ENCODE results near the gene ADTRP.
A peak's percentile ranks its signal among the peaks of the same experiment; 100 is the strongest.
"Not testable (repeated sequence)": the region's sequence is repeated elsewhere in the genome, so short reads cannot be mapped to it uniquely, and the experiment has no call there.

Gene ADTRP

DNA sequence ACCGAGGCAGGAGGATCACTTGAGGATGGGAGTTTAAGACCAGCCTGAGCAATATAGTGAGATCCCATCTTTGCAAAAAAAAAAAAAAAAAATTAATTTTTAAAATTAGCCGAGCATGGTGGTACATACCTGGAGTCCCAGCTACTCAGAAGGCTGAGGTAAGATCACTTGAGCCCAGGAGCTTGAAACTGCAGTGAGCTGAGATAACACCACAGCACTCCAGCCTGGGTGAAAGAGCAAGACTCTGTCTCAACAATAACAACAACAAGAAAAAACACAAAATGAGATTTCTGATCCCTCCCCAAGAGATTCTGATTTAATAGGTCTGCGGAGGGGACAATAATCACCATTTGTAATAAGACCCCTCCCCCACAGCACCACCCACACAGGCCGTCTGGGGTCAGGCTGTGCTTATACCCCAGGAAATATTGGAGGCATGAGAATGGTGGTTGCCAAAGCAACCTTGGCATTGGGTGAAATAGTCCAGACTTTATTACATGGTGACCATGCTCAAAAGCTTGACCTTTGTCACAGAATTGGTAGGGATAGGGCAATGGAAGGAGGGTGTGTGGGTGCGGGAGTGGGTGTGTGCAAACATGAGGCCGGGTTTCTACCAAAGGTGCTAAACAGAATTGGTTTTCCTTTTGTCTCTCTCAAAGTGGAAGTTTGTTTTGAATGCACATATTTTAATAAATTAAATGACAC is 24.4 kb upstream of the ADTRP start:
- no peak for DNase-seq

GRCh38 chr6:11800531-11800930 is 21.9 kb upstream of the ADTRP start:
- DNase-seq: not testable (repeated sequence)

GRCh38 chr6:11798538-11798937 is 19.9 kb upstream of the ADTRP start:
- DNase-seq: no peak

- no peak for DNase-seq
Observed at GRCh38 chr6:11798096-11798495, 19.5 kb upstream of the ADTRP start.

- no peak for DNase-seq
Observed at GRCh38 chr6:11796829-11797228, 18.2 kb upstream of the ADTRP start.

DNA sequence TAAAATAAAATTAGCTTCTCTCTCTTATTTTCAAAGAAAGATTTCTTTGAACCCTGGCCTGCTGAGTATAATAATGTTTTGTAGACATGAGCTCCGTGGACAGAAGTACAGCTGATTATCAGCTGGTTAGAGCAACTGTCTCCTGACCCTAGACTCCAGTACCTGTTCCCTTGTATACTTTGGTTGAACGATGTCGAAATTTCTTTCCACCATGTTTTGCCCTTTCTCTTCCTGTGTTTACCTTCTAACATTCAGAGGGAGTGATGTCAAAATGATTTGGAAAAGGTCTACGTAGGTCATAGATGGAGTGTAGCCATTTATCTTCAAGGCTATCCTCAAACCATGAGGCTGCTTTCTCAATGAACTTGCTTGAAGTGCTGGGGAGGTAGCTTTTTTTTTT is 16.8 kb upstream of the ADTRP start:
- DNase-seq: no peak

- DNase-seq: no peak
Observed at GRCh38 chr6:11793277-11793676, 14.7 kb upstream of the ADTRP start.

DNA sequence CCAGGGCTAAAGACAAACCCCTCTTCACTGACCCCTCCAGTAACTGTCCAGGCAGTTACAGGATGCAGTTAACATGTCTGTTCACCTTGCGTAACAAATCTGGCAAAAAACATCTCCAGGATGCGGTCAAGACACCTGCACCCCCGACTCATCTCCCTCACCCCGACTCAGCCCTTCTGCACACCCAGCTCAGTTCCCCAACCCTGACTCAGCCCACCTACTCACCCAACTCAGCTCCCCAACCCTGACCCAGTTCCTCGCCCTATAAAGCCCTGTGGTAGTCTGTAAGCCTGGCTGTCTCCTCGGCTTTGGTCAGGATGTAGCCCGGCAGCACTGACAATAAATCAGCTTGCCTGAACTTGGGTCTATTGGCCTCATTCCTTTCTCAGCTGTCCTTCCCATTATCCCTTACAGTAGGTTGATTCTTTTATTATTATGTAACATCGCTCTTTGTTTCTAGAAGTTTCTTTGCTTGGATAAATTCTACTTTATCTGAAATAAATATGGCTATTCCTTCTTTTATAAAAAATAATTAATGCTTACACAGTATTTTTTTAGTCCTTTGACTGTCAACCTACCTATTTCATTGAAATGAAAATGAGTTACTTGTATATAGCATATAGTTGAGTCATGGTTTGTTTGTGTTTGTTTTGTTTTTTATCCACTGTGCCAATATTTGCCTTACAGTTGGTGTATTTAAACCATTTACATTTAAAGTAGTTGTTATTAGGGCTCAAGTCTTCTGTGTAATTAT is 12.9 kb upstream of the ADTRP start:
- peak in 1 of 5 experiments; percentile 7 for DNase-seq

DNA sequence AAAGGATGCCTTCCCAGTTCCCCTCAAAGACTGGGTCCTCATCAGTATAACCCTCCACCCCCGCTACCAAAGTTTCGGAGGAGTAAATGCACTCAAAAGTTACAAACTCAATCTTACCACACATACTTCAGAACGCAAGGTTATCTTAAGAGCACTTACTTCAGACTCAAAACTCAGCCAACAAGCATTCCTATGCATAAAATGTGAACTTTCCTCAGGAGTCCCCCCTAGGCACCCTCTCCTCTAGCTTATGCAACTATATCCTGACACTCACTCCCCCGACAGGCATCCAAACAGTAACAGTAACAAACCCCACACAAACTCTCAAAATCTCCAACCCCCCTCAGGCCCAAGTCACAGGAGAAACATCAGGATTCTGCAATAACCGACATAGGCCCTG is 11.1 kb upstream of the ADTRP start:
- DNase-seq: no peak

GRCh38 chr6:11788043-11788442 is 9.4 kb upstream of the ADTRP start:
- no peak for DNase-seq

DNA sequence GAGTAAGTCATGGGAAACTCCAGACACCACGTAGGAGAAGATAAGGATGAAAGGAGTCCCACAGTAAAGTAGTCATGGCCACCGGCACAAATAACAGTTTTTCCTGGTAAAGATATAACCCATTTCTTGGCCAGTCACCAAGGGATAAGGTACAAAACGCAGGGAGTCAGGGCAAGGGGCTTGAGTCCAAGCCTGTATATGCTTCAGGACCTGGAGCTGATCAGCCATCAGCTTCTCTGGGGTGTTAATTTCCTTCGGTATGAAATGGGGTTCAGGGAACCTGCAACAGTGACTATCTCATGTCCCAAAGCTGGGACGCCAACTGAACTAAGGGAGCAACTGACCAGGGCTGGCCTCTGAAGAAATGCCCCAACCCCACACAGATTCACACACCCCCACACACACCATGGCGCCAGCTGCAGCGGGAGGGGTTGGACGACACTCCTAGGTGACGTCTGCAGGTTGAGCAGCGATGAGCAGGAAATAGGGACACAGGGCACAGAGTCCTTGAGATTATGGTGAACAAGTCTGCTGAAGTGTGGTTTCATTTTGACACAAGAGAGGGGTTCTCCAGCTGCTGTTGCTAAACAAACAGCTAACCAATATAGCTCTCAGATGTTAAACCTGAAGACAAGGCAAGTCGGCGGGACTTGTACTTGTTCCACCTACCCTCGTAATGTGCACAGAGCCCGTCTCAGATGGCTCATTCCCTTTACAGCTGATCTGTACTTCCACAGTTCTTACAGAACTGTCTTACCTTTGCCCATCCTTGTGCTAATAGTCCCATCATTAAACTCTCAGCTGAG is 7.4 kb upstream of the ADTRP start:
- peak in 4 of 5 experiments; percentile 9 to 96 (median 14) for DNase-seq

- DNase-seq: peak in 1 of 5 experiments; percentile 94
Observed at GRCh38 chr6:11785415-11785773, 6.8 kb upstream of the ADTRP start.

DNA sequence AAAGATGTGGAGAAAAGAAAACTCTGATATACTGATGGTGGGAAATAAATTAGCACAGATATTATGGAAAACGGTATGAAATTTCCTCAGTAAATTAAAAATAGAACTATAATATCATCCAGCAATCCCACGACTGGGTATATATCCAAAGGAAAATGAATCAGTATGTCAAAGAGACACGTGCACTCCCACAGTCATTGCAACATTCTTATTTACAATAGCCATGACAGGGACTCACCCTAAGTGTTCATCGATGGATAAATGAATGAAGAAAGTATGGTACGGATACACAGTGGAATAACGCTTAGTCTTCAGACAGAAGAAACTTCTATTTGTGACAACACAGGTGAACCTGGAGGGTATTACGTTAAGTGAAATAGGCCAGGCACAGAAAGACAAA is 5.7 kb upstream of the ADTRP start:
- no peak for DNase-seq

DNA sequence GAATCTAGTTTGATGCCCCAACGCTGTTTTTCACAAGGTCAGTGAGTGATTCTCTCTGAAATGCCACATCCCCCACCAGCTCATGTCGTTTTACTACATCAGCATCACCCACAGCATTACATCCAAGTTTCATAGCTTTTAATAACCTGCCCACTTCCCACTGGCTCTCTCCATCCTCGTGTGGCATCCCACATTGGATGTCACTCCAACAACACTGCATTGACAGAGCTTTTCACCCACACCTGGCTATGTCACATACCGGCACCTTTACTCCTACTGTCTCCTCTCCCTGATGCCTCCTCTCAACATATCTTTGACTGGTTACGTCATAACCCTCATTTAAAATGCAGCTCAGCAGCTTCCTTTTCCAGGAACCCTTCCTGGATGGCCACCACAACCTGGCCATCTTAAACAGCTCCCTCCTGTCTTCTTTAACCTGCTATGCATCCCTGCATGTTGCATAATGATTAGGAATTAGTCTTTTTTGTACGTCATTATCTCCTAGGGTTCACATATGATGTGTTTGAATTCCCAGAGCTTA is 5.0 kb upstream of the ADTRP start:
- no peak for DNase-seq

DNA sequence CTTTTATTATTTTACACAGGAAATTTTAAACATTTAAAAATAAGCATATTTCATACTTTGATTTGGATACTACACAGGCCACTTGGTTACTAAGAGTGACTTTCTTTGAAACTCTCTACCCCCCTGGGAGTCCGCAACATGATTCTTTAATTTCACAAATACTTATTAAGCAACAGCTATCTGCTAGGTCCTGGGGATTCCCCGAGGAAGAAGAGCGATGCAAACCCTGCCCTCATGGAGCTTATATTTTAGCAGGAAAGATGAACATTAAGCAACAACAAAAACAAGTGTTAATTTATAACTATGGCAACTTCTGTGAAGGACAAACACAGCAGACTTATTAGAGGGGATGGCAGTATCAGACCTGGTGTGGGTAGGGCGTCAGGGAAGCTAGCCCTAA is 3.9 kb upstream of the ADTRP start:
- no peak for DNase-seq

- DNase-seq: no peak
Observed at GRCh38 chr6:11780097-11780428, 1.5 kb upstream of the ADTRP start.

DNA sequence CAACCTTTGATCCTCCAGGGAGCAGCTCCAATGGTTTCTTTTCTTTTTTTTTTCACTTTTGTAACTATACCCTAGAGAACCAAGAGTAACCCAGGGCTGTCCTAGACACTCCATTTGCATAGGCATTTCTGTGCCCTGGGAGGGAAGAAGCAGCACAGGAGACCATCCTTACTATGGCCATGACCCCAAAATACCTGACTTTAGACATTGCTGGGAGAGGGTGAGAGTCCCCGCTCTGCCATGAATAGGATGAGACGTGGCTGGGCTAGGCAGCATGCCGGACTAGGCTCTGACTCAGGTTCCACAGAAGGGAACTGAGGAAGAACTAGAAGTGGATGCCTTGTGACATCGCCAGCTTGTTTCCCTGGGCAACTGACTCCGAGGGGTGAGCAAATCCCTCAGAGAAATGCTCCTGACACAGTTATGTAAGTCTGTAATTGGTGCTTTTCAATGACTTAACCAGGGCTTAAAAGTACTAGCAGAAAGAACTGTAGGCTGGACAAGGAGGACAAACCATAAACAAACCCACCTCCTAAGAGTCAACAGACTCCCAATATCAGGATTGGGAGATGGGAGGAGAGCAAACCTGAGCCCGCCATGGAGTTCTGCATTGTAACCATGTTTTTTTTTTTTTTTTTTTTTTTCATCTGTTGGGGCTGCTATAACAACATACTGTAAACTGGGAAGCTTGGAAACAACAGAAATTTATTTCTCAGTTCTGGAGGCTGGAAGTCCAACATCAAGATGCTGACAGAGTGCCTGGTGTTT is 910 bp upstream of the ADTRP start:
- DNase-seq: no peak

DNA sequence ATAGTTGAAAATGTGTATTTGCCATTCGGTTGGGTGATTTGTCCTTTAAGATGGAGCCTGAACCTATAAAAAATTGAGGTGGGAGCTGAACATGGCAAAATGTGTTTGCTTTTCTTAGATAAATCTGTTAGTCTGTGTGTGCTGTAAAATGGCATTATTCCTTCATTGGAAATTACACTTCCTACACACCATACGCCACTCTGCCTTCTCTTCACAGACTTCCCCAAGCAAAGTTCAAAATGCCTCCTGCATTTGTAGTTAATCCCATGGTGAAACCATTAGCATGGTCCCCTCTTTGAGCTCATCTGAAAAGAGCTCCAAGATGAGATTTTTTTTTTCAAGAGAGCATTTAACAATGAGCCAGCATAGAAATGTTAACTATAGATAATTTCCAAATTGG is 567 bp downstream of the ADTRP start:
- DNase-seq: no peak

DNA sequence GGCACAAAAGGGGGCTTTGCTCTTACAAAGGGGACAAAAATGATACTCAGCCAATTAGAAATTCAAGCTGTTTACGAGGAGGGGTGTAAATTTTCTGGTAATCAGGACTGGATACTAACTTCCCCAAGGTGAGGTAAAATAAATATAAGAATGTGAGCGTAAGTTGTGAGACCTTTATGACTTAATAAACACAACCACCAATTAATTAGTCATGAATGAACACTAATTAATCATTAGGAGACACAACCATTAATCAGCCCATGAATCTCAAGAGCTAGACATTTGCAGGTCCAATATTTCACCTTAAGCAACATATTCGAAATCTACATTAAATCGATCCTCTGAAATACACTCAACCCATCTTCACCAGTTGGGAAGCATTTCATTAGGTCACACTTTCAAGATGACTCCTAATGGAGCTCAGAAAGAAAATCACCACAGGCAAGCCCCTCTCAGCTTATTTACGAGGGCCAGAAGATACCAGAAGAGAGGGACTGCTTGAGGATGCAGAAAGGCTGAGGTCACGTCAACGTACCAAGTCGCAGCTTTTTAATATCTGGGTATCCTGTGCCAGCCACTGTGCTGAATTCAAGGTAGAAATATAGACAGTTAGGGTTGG is 2.7 kb downstream of the ADTRP start:
- no peak for DNase-seq

- DNase-seq: no peak
Observed at GRCh38 chr6:11774426-11774825, 4.2 kb downstream of the ADTRP start.

- no peak for DNase-seq
Observed at GRCh38 chr6:11773581-11773980, 5.0 kb downstream of the ADTRP start.

GRCh38 chr6:11773013-11773412 is 5.6 kb downstream of the ADTRP start:
- no peak for DNase-seq

Data from T-helper 2 cell (primary cell).